NCI-H1105 treated with DMSO at 0.1 percent for 48 hours (cell line): Measurements from ENCODE around the gene ZNF536.
"Not testable (repeated sequence)": the region's sequence is repeated elsewhere in the genome, so short reads cannot be mapped to it uniquely, and the experiment has no call there.

ENCODE experiments used
- DNase-seq: peaks from one replicate; lab custom pipeline; 2025; lab: John Stamatoyannopoulos, UW

ZNF536 gene

DNA sequence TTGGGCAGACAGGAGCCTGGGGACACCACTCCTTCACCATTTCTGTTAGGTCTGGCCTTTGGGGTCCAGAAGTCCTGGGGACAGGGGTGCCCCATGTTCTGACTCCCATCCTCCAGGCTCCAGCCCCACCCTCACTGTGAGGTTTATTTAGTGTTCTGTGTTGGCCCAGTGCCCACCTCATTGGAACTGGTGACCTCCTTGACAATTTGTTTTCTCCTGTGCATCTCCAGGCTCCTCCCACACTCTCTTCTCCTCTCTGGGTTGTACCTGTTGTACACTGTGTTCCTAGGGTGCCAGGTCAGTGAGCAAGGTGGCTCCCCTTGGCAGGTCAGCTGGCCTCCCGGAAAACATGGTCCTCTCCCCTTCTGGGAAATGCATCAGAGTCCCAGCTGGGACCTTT lies 110.8 kb downstream of the ZNF536 start:
- no peak for DNase-seq

GRCh38 chr19:30486250-30486649 lies 114.1 kb downstream of the ZNF536 start:
- DNase-seq, result not testable (repeated sequence)

DNA sequence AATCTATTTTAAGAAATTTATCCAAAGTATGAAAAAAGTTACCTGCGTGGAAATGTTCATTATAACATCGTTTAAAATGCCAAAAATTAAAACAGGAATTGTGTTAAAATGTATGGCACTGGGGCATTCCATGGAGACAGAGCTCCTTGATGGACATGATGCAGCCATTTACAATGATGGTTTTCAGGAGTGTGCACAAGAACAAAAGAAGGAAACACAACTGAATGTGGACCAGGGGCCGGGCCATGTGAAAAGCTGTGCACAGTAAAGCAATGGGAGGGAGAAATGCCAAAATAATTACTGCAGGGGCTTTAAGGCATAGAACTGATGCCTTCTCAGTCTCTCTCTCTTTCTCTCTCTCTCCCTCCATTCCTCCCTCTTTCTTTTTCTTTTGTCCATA lies 115.0 kb downstream of the ZNF536 start:
- DNase-seq, result no peak

DNA sequence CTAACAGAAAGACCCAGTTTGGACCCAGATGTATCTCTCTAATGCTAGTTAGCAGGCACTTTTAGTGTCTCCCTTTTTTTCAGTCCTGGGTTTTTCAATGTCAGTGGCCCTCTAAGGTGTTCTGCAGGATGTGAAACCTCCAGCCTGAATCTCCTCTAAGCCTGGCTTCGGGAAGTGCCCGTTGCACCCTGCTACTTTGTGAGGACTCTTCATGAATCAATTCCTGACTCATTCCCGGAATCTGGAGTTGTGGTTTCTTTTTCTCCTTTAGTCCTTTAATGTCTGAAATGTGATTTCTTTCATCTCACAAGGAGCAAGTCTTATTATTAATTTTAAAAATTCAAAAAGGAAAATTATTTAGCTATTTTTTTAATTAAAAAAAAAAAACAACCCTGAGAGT lies 116.0 kb downstream of the ZNF536 start:
- DNase-seq, result no peak

GRCh38 chr19:30490760-30491159 lies 118.6 kb downstream of the ZNF536 start:
- no peak for DNase-seq

GRCh38 chr19:30492586-30493270 lies 120.5 kb downstream of the ZNF536 start:
- peak; percentile 95 for DNase-seq

GRCh38 chr19:30497034-30497433 lies 124.8 kb downstream of the ZNF536 start:
- DNase-seq, result no peak

- not testable (repeated sequence) for DNase-seq
Observed at GRCh38 chr19:30498085-30498484, 125.9 kb downstream of the ZNF536 start.

DNA sequence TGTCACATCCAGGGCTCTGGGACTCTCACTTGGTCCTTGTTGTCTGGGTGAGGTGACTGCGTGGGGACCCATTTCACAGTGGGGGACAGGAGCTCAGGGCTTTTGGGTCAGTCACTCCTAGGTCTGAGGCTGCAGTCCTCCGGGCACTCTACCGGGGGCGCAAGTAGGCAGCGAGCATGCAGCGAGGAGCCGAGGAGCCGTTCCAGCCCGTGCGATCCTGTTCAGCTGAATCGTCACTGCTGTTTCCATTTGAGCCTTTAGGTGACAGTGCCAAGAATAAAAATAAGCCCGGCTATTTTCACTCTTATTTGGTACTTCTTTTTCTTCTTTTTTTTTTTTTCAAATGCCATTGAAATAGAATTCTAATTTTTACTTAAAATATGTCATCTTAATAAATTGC lies 126.5 kb downstream of the ZNF536 start:
- no peak for DNase-seq

- DNase-seq, result no peak
Observed at GRCh38 chr19:30504272-30504671, 132.1 kb downstream of the ZNF536 start.

DNA sequence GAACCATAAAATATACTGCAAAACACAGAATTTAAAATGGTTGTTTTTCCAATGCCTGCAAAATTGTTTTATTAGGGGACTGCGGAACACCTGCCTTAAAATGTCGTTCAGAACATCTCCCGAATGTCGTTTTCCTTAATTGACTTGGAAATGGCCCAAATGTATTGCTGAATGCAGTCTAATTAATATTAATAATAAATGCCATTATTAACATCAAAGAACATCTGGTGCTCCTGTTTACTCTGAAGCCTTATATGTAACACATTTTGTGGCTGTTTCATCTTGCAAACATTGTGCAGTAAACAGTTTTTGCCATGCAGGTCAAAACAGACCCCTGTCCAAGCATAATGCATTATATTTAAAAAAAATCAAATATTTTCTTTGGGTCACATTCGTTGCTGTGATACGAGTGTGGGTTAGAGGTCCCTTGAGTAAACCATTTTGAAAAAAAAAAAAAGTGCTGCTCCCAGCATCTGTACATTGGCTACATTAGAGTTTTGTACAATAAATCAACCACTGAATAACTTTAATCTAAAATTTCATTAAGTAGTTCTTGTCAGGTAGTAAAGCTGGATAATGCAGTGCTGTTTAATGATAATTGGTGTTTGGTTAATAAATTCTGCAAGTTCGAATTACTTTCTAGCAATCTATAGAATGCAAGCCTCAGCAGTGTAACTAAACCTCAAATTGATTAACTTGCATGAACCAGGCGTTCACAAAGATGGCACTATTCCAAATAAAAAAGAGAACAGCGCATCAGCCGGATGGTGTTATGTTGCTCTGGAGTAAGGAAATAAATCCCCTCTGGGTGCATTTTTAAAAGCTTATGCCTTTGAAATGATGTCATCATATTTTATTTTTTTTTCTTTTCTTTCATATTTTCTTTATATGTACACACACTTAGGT lies 140.2 kb downstream of the ZNF536 start:
- DNase-seq, result peak; percentile 99

- DNase-seq, result peak; percentile 99
Observed at GRCh38 chr19:30513082-30513411, 140.9 kb downstream of the ZNF536 start.

GRCh38 chr19:30516111-30516510 lies 143.9 kb downstream of the ZNF536 start:
- no peak for DNase-seq

DNA sequence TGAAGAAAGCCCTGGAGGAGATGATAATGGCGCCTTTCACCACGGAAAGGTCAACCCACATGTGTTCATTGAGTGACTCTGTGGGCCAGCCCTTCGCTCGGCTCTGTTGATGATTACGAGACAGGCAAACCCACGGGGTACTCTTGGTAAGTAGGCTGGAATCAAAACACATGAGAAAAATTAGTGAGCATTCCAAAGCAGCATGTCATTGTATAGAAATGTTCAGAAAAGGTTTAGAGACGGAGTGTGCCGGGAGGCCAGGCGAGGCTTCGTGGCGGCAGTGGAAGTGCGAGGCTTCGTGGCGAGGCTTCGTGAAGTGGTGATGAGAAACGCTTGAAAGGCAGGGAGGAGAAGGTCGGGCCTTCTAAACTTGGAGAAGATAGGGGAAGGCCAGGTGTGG lies 144.3 kb downstream of the ZNF536 start:
- no peak for DNase-seq

DNA sequence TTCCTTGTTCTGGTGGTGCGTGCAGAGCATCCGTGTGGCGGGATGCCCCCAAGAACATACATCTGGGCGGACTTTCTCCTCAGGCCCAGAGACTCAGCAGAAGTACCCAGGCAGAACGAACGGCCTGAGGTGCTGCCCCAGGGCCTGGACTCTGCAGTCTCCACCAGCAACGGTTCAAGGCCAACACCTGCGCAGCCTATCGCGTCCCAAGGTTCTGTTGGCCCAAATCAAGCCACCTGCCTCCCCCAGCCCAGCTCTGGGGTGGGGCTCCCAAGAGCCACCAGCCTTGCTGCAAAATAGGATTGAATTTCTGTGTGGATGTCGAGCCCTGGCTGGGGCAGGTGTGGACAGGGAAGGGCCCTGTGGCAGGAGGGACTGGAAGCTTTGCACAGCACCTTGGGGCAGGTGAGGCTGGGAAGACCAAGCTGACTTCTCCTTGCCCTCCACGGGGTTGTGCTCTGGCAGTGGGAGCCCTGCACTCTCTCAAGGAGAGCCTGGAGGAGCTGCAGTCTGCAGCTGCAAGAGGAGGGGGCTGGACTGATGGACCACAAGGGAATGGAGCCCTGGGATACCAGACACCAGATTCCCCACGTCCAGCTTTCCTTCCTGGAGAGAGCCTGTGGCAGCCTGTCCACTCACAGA lies 146.9 kb downstream of the ZNF536 start:
- no peak for DNase-seq

DNA sequence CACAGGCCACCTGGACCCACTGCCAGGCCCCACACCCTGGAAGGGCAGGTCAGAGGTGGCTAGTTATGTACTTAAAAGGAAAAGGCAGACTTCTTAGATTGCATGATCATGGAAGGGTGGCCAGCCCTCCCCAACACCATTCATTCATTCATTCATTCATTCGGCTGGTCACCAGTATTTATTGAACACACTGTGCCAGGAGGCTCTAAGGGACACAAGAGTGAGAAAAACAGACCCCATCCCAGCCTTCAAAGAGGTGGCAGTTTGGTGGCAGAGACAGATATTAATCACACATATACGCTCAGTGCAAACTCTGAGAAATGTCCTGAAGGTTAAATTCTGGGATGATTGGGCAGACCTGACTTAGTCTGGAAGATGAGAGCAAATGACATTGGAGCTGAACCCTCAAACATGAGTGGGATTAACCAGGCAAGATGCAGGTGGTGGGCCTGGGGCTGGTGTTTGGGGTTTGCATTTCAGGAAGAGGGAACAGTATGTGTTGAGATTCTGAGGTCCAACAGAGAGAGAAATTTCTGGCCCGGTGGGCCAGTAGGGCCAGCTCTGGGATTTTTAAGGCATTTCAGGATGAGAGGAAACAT lies 147.5 kb downstream of the ZNF536 start:
- no peak for DNase-seq

DNA sequence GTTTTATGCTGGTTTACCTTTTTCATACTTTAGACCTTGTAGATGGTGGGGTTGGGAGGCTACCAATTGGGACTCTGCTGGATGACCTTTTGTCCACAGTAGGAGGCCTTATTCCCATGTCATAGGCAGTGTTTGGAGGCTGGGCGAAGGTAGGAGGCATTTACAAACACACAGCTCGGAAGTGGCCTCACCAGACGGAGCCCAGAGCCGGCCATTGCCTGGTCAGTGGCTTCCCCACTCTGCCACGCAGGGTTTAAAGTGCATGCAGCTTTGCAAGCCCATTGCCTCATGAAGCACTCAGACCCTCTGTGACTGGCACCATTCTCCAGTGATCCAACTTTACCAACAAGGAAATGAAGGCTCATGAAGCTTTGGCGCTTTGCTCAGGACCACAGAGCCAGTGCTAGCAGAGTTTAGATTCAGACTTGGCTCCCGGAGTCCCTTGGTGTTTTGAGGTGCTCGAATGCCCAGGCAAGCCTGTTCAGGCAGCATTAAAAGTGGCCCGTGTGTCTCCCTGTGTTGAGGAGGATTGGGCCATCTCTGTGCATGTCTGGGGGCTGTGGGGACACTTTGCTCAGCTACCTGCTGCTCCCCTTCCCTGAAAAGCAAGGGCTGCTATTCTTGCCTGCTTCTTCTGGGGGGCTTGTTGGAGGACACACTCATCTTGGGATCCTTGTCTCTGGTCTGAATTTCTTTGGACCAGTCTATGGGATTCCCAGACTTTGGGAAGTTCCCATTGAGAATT lies 148.7 kb downstream of the ZNF536 start:
- no peak for DNase-seq

DNA sequence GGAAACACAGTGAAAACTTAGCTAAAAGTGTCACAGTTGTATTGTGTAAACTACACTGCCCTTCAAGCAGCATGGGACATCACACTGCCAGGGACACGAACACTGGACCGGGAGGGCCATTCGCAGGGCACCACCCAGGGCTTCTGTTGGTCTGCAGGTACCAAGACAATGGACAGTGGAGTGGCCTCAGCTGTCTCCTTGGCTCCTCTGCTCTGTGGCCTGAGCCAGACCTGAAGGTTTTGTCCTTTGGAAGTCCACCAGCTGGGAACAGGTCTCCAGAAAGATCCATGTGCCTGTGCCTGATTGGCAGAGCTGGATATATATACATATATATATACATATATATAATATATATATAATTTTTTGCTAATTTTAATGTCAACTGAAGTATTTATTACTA lies 149.8 kb downstream of the ZNF536 start:
- no peak for DNase-seq

DNA sequence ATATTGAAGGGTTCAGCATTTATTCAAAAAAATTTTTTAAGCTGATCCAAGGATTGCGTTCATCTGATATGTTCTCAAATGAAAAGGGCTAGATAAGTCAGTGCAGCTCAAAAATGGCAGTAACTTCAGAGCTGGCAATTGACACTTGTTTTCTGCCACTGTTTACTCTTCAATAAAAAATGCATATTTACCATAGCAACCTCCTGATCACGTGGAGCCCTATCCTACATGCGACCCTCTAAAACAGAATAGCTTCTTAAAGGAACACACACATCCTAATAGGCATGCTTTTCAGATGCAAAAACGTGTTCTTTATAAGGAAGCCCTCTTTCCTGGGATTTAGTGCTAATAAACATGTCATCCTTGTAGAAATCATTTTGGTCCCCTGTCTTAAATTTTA lies 150.2 kb downstream of the ZNF536 start:
- DNase-seq, result peak; percentile 70

DNA sequence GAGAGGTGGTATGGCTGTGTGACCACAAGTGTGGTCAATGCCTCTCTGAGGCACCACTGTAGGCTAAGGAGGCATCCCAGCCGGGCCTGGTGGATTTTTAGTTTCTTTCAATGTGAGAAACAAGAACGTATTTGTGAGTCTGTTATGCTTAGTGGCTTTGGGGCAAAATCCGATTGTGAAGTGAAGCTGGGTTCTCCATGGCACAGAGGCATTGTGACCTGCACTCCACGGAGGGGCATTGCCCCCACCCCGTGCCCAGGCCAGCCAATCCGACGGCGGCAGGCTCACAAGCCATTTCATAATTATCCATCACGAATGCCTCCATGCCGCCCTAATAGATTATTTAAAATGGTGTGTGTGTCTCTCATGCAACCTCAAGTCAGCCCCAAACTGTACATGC lies 151.6 kb downstream of the ZNF536 start:
- DNase-seq, result no peak

- DNase-seq, result no peak
Observed at GRCh38 chr19:30525383-30525782, 153.2 kb downstream of the ZNF536 start.

- DNase-seq, result no peak
Observed at GRCh38 chr19:30528919-30529318, 156.7 kb downstream of the ZNF536 start.
